GM12891 (cell line): ENCODE results near the gene CRTC1.

Source experiments
- PAX5 ChIP-seq: IDR thresholded peaks from 2 replicates; pipeline ENCODE4 v1.6.1; 2011; ENCODE audit warnings: low read length, moderate library complexity, mild to moderate bottlenecking; ENCODE audit not compliant: insufficient read depth, severe bottlenecking
- POLR2A ChIP-seq: IDR thresholded peaks from 2 replicates; pipeline ENCODE4 v1.6.1; 2011; ENCODE audit warnings: low read depth, low read length, control low read depth
- POLR2AphosphoS5 ChIP-seq: IDR thresholded peaks from 2 replicates; pipeline ENCODE4 v1.6.1; 2011; ENCODE audit warnings: low read depth, low read length, control low read depth
- POU2F2 ChIP-seq: IDR thresholded peaks from 2 replicates; pipeline ENCODE4 v1.6.1; 2011; ENCODE audit warnings: low read depth, mild to moderate bottlenecking, control low read depth, low read length, moderate library complexity
- SPI1 ChIP-seq: IDR thresholded peaks from 2 replicates; pipeline ENCODE4 v1.6.1; 2011; ENCODE audit warnings: low read depth, low read length, control low read depth
- TAF1 ChIP-seq: IDR thresholded peaks from 2 replicates; pipeline ENCODE4 v1.6.1; 2011; ENCODE audit warnings: low read depth, low read length, control low read depth

DNA sequence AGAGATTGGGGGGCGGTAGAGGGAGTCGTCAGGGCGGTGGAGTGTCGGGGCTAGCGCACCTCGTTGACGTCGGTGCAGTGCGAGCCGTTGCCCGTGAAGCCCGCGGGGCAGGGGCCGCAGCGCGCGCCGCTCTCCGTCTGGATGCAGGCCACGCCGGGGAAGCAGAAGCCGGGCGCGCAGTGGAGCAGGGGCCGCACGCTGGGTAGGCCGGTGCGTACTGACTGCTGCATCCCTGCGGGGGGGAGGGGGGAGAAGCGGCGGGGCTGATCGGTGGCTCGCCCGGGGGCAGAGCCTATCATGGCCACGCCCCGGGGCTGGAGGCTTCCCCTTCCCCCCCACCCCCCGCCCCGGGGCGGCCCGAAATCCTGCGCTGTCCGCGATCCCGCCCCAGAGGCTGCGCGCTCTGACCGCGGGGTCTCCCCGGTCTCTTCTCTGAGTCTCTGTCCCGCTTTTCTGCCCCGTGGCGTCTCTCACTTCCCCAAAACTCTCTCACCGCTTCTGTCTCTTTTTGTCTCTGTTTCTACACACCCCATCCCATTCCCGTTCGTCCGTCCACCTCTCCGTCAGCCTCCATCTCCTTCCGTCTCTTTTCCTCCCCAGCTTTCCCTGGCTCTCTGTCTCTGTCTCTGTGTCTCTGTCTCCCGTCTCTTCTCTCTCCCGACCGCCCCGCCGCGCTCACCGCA is 106.5 kb downstream of the CRTC1 start:
- no peak for TF ChIP-seq POLR2A
- no peak for TF ChIP-seq POLR2AphosphoS5
- TF ChIP-seq SPI1: peak; percentile 64
- no peak for TF ChIP-seq TAF1
- TF ChIP-seq POU2F2: no peak
- no peak for TF ChIP-seq PAX5
